GM12878 (cell line): ENCODE measurements around the gene ABCC9.

ENCODE experiments used
- ASH2L ChIP-seq: fragments of 300-600, 200-600 bp; sonication (generic); IDR thresholded peaks from 2 replicates; pipeline ENCODE4 v1.6.1; 2017; ENCODE audit warnings: low read depth, mild to moderate bottlenecking, borderline replicate concordance
- BCL11A ChIP-seq: IDR thresholded peaks from 2 replicates; pipeline ENCODE4 v1.6.1; 2011; ENCODE audit warnings: low read depth, low read length
- ESRRA ChIP-seq: IDR thresholded peaks from 2 replicates; pipeline ENCODE4 v1.6.1; 2012; ENCODE audit warnings: mild to moderate bottlenecking, low read length, improper control_type of control experiment
- EZH2 ChIP-seq: IDR thresholded peaks from 2 replicates; pipeline ENCODE4 v1.6.1; 2012; ENCODE audit warnings: low read depth, mild to moderate bottlenecking, control low read depth, inconsistent platforms, low read length, borderline replicate concordance; ENCODE audit not compliant: control insufficient read depth
- HDAC2 ChIP-seq: fragments of 200-600 bp; sonication (generic); IDR thresholded peaks from 2 replicates; pipeline ENCODE4 v1.6.1; 2017
- POLR2A ChIP-seq: IDR thresholded peaks from 2 replicates; pipeline ENCODE4 v1.6.1; 2011; ENCODE audit warnings: low read depth, mild to moderate bottlenecking, low read length
- SMC3 ChIP-seq: IDR thresholded peaks from 2 replicates; pipeline ENCODE4 v1.6.1; 2011; ENCODE audit warnings: low read length, improper control_type of control experiment, borderline replicate concordance
- SPI1 ChIP-seq: IDR thresholded peaks from 2 replicates; pipeline ENCODE4 v1.6.1; 2011; ENCODE audit warnings: low read depth, mild to moderate bottlenecking, low read length, moderate library complexity, borderline replicate concordance; ENCODE audit not compliant: insufficient read depth
- SREBF2 ChIP-seq: IDR thresholded peaks from 2 replicates; pipeline ENCODE4 v1.6.1; 2012; ENCODE audit warnings: mild to moderate bottlenecking, low read length
- ZZZ3 ChIP-seq: IDR thresholded peaks from 2 replicates; pipeline ENCODE4 v1.6.1; 2011; ENCODE audit warnings: low read depth; ENCODE audit not compliant: control insufficient read depth, insufficient read length
- TF ChIP-seq, protein P1 (sequence below), 3 experiments: IDR thresholded peaks in 2 of 3; conservative IDR thresholded peaks in 1 of 3; 2 replicates each; pipeline ENCODE4 v1.5.1; 2011; ENCODE audit warnings: low read depth in 3 of 3, low read length in 3 of 3, mild to moderate bottlenecking in 3 of 3, control low read depth in 2 of 3, moderate library complexity in 2 of 3, inconsistent platforms in 1 of 3, mixed read lengths in 1 of 3; ENCODE audit not compliant: control insufficient read depth in 2 of 3, insufficient read depth in 1 of 3; ENCODE audit errors: extremely low read depth in 1 of 3

DNA sequence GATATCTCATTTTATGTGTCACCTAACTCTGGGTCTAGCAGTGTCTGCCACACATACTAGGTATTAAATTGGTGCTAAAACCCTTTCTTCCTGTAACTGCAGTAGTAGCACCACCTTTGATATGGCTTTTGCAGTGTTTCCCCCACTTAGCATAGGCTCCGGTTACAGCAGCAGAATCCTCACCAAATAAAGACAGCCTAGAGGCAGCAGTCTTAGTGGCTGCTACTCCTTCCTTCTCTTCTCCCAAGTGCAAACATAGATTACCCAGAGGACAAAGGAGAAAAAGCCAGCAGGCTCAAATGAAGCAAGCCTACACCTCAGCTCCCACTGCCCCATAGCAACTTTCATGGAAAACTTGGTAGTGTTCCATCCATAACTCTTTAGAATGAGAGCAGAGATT lies 30.1 kb upstream of the ABCC9 start:
- TF ChIP-seq POLR2A (no peak), ASH2L (no peak), SPI1 (no peak), ESRRA (no peak), BCL11A (no peak), SREBF2 (no peak), ZZZ3 (no peak), EZH2 (no peak), HDAC2 (no peak), SMC3 (no peak)
- TF ChIP-seq, protein P1, sequence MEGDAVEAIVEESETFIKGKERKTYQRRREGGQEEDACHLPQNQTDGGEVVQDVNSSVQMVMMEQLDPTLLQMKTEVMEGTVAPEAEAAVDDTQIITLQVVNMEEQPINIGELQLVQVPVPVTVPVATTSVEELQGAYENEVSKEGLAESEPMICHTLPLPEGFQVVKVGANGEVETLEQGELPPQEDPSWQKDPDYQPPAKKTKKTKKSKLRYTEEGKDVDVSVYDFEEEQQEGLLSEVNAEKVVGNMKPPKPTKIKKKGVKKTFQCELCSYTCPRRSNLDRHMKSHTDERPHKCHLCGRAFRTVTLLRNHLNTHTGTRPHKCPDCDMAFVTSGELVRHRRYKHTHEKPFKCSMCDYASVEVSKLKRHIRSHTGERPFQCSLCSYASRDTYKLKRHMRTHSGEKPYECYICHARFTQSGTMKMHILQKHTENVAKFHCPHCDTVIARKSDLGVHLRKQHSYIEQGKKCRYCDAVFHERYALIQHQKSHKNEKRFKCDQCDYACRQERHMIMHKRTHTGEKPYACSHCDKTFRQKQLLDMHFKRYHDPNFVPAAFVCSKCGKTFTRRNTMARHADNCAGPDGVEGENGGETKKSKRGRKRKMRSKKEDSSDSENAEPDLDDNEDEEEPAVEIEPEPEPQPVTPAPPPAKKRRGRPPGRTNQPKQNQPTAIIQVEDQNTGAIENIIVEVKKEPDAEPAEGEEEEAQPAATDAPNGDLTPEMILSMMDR (IDR thresholded peaks at IDR 0.05 in 2 of 3, conservative IDR thresholded peaks at IDR 0.05 in 1 of 3; ENCODE audit: control insufficient read depth in 2 of 3, extremely low read depth in 1 of 3, insufficient read depth in 1 of 3, low read depth in 3 of 3, low read length in 3 of 3): no peak
